GM12878 (cell line): ENCODE data around the gene LCLAT1.

Experiments used
- EP300 ChIP-seq, 2 experiments: fragments of 150-350 bp in 1 of 2; IDR thresholded peaks; 2 replicates each; pipeline ENCODE4 v1.6.1; 2011 to 2012; ENCODE audit warnings: low read depth in 2 of 2, low read length in 2 of 2, borderline replicate concordance in 1 of 2, improper control_type of control experiment in 1 of 2, inconsistent platforms in 1 of 2; ENCODE audit not compliant: control insufficient read depth in 1 of 2
- FOS ChIP-seq: IDR thresholded peaks from 3 replicates; pipeline ENCODE4 v1.6.1; 2011; ENCODE audit warnings: borderline replicate concordance; ENCODE audit not compliant: insufficient read length; ENCODE audit errors: extremely low read depth
- STAT3 ChIP-seq: IDR thresholded peaks from 2 replicates; pipeline ENCODE4 v1.6.1; 2011; ENCODE audit warnings: low read depth, low read length, improper control_type of control experiment
- SUZ12 ChIP-seq: fragments of 200-600 bp; sonication (generic); IDR thresholded peaks from one replicate; pipeline ENCODE4 v1.6.1; 2018; ENCODE audit warnings: antibody characterized with exemption, mild to moderate bottlenecking; ENCODE audit not compliant: unreplicated experiment
- TF ChIP-seq, protein P1 (sequence below), 3 experiments: IDR thresholded peaks in 2 of 3; conservative IDR thresholded peaks in 1 of 3; 2 replicates each; pipeline ENCODE4 v1.5.1; 2011; ENCODE audit warnings: low read depth in 3 of 3, low read length in 3 of 3, mild to moderate bottlenecking in 3 of 3, control low read depth in 2 of 3, moderate library complexity in 2 of 3, inconsistent platforms in 1 of 3, mixed read lengths in 1 of 3; ENCODE audit not compliant: control insufficient read depth in 2 of 3, insufficient read depth in 1 of 3; ENCODE audit errors: extremely low read depth in 1 of 3
- TF ChIP-seq, protein P2 (sequence below): fragments of 450-650 bp; IDR thresholded peaks from 2 replicates; pipeline ENCODE4 v1.6.1; 2017; ENCODE audit warnings: antibody characterized with exemption, mild to moderate bottlenecking, moderate library complexity

GRCh38 chr2:30608643-30609042 is 161.6 kb downstream of the LCLAT1 start:
- TF ChIP-seq SUZ12 (no peak), EP300 (IDR thresholded peaks at IDR 0.05; ENCODE audit: borderline replicate concordance in 1 of 2, control insufficient read depth in 1 of 2, low read depth in 2 of 2, low read length in 2 of 2) (no peak), STAT3 (no peak), FOS (no peak)
- TF ChIP-seq, protein P1, sequence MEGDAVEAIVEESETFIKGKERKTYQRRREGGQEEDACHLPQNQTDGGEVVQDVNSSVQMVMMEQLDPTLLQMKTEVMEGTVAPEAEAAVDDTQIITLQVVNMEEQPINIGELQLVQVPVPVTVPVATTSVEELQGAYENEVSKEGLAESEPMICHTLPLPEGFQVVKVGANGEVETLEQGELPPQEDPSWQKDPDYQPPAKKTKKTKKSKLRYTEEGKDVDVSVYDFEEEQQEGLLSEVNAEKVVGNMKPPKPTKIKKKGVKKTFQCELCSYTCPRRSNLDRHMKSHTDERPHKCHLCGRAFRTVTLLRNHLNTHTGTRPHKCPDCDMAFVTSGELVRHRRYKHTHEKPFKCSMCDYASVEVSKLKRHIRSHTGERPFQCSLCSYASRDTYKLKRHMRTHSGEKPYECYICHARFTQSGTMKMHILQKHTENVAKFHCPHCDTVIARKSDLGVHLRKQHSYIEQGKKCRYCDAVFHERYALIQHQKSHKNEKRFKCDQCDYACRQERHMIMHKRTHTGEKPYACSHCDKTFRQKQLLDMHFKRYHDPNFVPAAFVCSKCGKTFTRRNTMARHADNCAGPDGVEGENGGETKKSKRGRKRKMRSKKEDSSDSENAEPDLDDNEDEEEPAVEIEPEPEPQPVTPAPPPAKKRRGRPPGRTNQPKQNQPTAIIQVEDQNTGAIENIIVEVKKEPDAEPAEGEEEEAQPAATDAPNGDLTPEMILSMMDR (IDR thresholded peaks at IDR 0.05 in 2 of 3, conservative IDR thresholded peaks at IDR 0.05 in 1 of 3; ENCODE audit: control insufficient read depth in 2 of 3, extremely low read depth in 1 of 3, insufficient read depth in 1 of 3, low read depth in 3 of 3, low read length in 3 of 3), result no peak
- TF ChIP-seq, protein P2, sequence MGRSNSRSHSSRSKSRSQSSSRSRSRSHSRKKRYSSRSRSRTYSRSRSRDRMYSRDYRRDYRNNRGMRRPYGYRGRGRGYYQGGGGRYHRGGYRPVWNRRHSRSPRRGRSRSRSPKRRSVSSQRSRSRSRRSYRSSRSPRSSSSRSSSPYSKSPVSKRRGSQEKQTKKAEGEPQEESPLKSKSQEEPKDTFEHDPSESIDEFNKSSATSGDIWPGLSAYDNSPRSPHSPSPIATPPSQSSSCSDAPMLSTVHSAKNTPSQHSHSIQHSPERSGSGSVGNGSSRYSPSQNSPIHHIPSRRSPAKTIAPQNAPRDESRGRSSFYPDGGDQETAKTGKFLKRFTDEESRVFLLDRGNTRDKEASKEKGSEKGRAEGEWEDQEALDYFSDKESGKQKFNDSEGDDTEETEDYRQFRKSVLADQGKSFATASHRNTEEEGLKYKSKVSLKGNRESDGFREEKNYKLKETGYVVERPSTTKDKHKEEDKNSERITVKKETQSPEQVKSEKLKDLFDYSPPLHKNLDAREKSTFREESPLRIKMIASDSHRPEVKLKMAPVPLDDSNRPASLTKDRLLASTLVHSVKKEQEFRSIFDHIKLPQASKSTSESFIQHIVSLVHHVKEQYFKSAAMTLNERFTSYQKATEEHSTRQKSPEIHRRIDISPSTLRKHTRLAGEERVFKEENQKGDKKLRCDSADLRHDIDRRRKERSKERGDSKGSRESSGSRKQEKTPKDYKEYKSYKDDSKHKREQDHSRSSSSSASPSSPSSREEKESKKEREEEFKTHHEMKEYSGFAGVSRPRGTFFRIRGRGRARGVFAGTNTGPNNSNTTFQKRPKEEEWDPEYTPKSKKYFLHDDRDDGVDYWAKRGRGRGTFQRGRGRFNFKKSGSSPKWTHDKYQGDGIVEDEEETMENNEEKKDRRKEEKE, result no peak
